ENCODE results near the gene CD86.
"Not testable (repeated sequence)": the region's sequence is repeated elsewhere in the genome, so short reads cannot be mapped to it uniquely, and the experiment has no call there.

The CD86 gene, protein sequence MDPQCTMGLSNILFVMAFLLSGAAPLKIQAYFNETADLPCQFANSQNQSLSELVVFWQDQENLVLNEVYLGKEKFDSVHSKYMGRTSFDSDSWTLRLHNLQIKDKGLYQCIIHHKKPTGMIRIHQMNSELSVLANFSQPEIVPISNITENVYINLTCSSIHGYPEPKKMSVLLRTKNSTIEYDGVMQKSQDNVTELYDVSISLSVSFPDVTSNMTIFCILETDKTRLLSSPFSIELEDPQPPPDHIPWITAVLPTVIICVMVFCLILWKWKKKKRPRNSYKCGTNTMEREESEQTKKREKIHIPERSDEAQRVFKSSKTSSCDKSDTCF

DNA sequence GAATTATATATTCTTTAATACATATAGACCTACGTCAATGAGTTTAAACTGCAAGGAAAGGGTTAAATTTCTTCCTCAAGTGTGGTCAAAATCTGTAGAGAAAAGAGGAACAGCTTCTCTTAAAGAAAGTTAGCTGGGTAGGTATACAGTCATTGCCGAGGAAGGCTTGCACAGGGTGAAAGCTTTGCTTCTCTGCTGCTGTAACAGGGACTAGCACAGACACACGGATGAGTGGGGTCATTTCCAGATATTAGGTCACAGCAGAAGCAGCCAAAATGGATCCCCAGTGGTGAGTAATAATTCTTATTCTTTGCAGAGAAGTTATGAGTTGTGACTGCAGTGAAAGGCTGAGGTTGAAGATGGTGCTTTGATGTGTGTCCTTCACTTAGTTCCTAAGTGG is at the start of gene CD86:
Gene CD86, plus strand, starts transcription at position 148 of the 400 bp plus-strand sequence. Its CDS starts 128 bp downstream, at position 276.
- DNase-seq = peak; percentile 78

DNA sequence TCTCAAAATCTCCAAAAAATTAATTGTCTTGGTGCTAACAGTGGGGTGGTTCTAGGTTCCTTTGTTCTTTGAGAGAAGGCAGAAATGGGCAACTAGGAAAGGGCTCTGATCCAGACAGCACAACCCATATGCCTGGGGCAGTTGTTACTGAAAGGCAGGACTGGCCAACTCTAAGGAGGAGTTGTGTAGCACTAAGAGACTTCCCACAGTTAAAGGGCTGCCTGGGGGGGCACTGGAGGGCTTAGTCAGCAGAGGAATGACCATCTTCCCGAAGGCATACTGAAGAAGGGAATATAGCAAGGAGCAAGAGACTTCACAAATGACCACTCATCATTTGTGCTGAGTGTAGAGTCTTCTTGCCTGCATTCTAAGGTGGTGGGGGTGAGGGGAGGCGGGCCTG is 48.9 kb upstream of the CD86 start:
- DNase-seq = no peak

DNA sequence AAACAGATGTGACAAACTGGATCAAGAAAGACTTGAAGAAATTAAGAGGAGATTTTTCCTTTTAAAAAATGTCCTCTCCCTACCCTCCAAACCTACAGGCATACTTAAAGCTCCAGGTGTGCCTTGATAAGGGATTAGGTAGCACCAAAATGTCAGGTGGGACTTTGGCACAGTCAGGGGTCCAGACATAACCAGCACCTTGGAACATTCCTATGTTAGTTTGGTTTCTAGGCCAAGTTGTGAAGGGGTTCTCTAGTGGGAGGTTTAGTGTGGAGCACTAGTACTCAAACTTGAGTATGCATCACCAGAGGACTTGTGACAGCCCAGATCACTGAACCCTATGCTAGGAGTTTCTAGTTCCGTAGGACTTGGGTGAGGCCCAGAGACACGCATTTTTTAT is 47.0 kb upstream of the CD86 start:
- DNase-seq = no peak

GRCh38 chr3:122010506-122010905 is 44.7 kb upstream of the CD86 start:
- no peak for DNase-seq

DNA sequence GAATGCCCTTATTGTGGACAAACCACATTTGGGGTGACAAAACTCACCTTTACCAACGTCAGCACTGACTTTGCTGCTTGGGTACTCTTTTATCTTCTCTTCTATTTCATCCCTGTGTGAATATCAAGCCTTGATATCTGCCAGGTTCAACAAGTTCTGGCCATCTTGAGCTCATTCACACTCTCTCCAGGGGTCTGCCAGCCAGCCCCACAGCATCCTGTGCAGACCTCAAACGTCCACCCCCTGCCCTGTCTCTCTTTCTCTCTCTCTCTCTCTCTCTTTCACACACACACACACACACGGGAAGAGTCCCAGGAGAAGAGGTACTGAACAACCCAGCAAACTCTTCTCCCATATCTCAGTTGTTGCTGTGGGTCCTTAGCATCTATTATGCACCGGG is 43.8 kb upstream of the CD86 start:
- DNase-seq = no peak

- DNase-seq = no peak
These were observed 42.3 kb upstream of the CD86 start for GRCh38 chr3:122012821-122013220.

- DNase-seq = no peak
These were observed 41.7 kb upstream of the CD86 start for GRCh38 chr3:122013448-122013925.

GRCh38 chr3:122014741-122015140 is 40.4 kb upstream of the CD86 start:
- no peak for DNase-seq

DNA sequence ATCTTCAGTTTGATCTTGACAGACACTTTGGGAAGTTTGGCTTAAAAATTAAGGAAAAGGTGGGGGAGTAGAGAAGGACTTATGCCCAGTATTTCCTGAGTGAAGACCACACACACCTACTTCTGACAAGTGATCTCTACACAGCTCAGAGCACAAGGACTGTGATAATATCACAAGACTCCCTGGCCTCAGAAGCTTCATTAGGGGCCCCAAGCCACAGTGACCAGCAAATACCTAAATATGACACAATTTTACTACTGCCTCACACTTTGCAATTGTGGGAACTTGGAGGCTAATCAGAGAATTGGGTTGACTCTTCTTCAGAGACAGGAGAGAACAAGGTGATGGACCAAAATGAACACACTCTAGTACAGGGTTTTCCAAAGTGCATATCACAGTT is 35.7 kb upstream of the CD86 start:
- DNase-seq = peak; percentile 50

DNA sequence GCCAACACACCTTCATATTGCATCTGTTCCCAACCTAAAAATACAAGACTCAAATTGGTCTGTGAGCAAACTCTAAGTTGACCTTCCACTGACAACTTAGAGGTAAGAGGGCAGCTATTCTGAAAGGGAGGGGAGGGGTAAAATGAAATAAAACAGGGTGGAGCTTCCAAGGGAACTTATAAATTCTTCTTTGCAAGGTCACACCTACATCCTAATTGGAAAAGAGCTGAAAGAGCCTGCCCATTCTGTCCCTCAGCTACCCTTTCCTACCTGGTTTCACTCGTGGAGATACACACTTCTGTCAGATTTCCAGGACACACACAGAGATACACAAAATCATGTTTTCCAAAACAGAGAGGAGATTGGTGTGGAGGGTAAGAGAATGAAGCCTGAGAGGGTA is 34.1 kb upstream of the CD86 start:
- no peak for DNase-seq

DNA sequence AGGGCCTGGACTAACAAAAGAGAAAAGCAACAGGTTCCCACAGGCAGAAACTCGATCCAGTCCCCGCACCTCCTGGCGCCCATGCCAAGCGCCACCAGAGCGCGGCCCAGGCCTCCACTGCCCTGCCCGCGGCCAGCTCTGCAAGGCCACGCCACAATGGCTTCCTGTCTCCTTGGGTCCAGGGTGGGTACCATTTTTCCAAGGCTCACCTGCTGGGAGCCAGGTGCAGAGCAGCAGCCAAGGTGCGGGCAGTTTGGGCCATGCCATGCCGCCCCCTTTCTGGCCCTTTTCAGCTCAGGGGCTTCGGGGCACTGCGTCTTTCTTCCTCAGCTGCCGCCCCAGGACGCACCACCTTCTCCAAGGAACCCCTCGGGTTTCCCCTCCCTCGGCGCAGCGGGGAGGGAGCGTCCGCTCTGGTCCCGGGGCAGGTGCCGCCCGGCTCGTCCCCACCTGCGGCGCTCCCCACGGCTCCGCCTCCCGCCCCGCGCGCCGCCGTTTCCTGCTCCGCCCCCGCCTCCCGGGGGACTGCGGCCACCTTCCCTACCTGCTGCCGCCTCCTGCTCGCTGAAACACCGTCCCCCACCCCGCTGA is 33.3 kb upstream of the CD86 start, which contains the start of gene ILDR1:
Gene ILDR1, minus strand, starts transcription at position 437 of the 591 bp plus-strand sequence. Its CDS starts 170 bp downstream, at position 267.
- DNase-seq = no peak

- DNase-seq = no peak
These were observed 31.7 kb upstream of the CD86 start for GRCh38 chr3:122023335-122023910.

GRCh38 chr3:122024800-122025199 is 30.4 kb upstream of the CD86 start:
- peak; percentile 36 for DNase-seq

- peak; percentile 58 for DNase-seq
These were observed 29.9 kb upstream of the CD86 start for GRCh38 chr3:122025296-122025695.

GRCh38 chr3:122030381-122031122 is 24.6 kb upstream of the CD86 start:
- DNase-seq = peak; percentile 69

DNA sequence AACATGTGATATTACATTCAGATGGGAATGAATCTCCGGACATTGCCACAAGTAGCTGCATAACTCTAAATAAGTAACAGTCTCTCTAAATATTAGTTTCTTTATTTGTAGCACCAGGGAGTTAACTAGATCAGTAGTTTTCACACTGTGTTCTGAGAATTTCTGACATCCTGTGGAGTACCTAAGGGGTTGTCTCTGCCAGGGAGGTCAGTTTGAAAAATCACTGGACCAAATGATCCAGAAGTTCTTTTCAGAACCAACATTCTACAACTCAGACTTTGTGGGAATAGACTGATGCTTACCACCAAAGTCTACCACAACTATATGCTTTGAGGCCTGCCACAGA is 24.1 kb upstream of the CD86 start:
- DNase-seq = no peak

DNA sequence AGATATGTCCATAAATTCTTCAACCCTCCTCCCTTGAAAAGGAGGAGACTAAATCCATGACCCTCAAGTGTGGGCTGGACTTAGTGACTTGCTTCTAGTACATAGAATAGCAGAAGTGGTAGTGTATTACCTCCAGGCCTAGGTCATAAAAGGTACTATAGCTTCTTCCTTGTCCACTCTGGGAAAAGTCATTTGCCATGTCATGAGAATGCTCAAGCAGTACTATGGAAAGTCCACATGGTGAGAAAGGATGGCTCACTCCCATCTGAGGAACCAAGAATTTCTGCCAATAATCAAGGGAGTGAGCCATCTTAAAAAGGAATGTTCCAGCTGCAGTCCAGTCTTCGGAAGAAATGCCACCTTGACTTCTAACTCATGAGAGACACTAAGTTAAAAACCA is 22.6 kb upstream of the CD86 start:
- no peak for DNase-seq

DNA sequence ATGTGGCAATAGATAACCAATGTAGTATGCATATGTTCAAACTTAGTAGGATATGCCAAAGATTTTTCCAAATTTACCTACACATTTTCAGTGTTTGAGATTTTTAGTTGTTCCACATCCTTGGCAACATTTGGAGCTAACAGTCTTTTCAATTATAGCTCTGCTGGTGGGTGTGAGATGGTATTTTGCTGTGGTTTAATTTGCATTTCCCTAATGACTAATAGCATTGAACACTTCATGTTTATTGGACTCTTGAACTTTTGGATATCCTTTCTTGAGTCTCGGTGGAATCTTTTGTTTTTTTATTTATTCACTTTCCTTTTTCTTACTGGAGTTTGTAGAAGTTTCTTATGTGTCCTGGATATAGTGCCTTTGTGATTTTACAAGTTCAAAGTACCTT is 22.1 kb upstream of the CD86 start:
- no peak for DNase-seq

DNA sequence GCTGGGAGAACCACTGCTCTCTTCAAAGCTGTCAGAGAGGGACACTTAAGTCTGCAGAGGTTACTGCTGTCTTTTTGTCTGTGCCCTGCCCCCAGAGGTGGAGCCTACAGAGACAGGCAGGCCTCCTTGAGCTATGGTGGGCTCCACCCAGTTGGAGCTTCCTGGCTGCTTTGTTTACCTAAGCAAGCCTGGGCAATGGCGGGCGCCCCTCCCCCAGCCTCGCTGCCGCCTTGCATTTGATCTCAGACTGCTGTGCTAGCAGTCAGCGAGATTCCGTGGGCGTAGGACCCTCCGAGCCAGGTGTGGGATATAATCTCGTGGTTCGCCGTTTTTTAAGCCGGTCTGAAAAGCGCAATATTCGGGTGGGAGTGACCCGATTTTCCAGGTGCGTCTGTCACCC is 7.9 kb upstream of the CD86 start:
- DNase-seq = not testable (repeated sequence)

- DNase-seq = not testable (repeated sequence)
These were observed 7.4 kb upstream of the CD86 start for GRCh38 chr3:122047773-122048172.

DNA sequence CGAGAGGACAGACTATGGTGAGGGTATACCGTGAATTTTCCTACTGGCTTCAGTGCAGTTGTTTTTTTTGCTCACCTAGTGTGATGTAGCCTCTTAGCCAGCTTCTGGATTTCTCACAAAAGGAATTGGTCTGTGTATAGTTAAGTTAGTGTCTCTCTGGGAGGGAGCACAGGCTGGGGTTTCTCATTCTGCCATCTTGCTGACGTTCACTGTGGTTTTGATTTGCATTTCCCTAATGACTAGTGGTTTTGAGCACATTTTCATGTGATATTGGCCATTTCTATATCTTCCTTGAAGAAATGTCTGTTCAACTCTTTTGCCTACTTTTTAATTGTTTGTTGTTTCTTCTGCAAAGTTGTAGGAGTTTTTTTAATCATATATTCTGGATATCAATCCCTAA is 2.2 kb upstream of the CD86 start:
- DNase-seq = peak; percentile 18

DNA sequence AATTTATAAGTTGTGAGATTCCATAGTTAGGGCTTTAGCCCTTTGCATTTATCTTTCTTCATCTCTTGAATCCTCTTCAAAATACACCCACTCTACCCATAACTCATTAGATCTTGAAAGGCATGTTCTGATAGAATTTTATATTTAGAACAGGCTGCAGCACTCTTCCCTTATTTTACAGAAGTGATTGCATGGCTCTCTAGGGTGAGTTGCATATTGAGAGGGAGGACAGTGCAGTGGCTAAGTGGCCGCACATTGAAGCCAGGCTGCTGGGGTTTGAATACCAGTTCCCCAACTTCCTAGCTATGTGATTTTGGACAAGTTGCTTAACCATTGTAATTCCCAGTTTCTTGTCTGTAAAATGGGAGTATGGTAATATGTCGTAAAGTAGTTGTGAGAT is 2.5 kb downstream of the CD86 start:
- DNase-seq = no peak

DNA sequence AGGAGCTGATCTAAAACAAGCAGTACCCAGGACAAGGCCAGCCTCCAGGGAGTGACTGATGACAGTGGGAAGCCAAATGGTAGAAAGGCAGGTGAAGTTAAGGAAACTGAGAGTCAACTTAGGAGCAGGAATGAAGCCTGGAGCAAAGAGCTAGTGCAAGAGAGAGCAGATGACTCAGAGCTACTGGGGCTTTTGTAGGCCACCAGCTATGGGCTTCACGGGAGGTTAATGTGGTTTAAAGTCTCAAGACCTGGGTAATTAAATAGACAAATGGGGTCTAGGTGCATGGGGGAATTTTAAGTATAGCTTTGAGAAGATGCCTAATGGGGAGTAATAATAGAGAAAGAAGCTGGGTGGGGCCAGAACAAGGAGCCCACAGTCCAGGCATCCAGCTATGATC is 3.1 kb downstream of the CD86 start:
- no peak for DNase-seq

All from hematopoietic multipotent progenitor cell treated with erythropoietin and hydrocortisone succinate and interleukin-3 and kit ligand, for 4 days (in vitro differentiated cells).